ENCODE measurements around the gene NTNG1.

NTNG1 gene

GRCh38 chr1:107433635-107434360, 293.0 kb downstream of the NTNG1 start:
- no peak for TF ChIP-seq CTCF (conservative IDR thresholded peaks at IDR 0.05; ENCODE audit: low read depth, low read length)
- H3K4me3 ChIP-seq (ENCODE audit: low read length): no peak overlapping the region
- DNase-seq (ENCODE audit: low read depth): no peak

GRCh38 chr1:107434361-107434693, 293.5 kb downstream of the NTNG1 start:
- no peak for DNase-seq (ENCODE audit: low read depth)
- no peak for TF ChIP-seq CTCF (conservative IDR thresholded peaks at IDR 0.05; ENCODE audit: low read depth, low read length)
- H3K4me3 ChIP-seq (ENCODE audit: low read length): no peak overlapping the region

- DNase-seq (ENCODE audit: low read depth): no peak
- no peak for TF ChIP-seq CTCF (conservative IDR thresholded peaks at IDR 0.05; ENCODE audit: low read depth, low read length)
- no peak overlapping the region for H3K4me3 ChIP-seq (ENCODE audit: low read length)
Measured at GRCh38 chr1:107436552-107437241, 295.9 kb downstream of the NTNG1 start.

- no peak for DNase-seq (ENCODE audit: low read depth)
- H3K4me3 ChIP-seq (ENCODE audit: low read length): no peak overlapping the region
- TF ChIP-seq CTCF (conservative IDR thresholded peaks at IDR 0.05; ENCODE audit: low read depth, low read length): no peak
Measured at GRCh38 chr1:107439567-107439966, 298.7 kb downstream of the NTNG1 start.

GRCh38 chr1:107442551-107442950, 301.7 kb downstream of the NTNG1 start:
- no peak for TF ChIP-seq CTCF (conservative IDR thresholded peaks at IDR 0.05; ENCODE audit: low read depth, low read length)
- no peak for DNase-seq (ENCODE audit: low read depth)
- H3K4me3 ChIP-seq (ENCODE audit: low read length): no peak overlapping the region

- no peak for TF ChIP-seq CTCF (conservative IDR thresholded peaks at IDR 0.05; ENCODE audit: low read depth, low read length)
- DNase-seq (ENCODE audit: low read depth): no peak
- no peak overlapping the region for H3K4me3 ChIP-seq (ENCODE audit: low read length)
Measured at GRCh38 chr1:107443027-107443426, 302.2 kb downstream of the NTNG1 start.

GRCh38 chr1:107443860-107444259, 303.0 kb downstream of the NTNG1 start:
- no peak overlapping the region for H3K4me3 ChIP-seq (ENCODE audit: low read length)
- TF ChIP-seq CTCF (conservative IDR thresholded peaks at IDR 0.05; ENCODE audit: low read depth, low read length): no peak
- DNase-seq (ENCODE audit: low read depth): no peak

Measured in retinal pigment epithelial cell (primary cell).